ENCODE results near the gene TFR2.

The TFR2 gene

DNA sequence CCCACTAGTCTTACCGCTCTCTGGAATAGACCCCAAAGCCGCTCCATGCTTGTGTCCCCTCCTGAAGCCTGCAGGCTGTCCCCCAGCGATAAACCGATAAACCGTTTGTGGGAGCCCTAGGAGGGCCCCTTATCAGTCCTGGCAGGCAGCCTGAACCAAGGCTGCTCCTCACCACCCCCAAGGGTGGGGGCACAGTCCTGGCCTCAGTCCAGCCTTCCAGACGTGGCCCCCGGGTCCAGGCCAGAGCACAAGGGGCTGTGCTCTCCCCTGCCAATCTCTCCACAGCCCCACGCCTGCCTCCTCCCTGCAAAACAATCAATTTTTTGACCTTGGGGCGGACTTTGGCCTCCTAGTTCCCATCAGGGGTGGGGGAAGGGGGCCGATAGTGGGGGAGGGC lies at the start of gene TFR2:
Gene TFR2, minus strand, starts transcription at position 90 of the 397 bp plus-strand sequence. Its CDS starts 43 bp downstream, at position 47.
- Mint-ChIP-seq H3K4me3 (no peak within 1 kb of the TSS), H3K27me3 (peaks cover 5% of the 10 kb centered on the region), H3K36me3 (ENCODE audit: low read depth) (no peaks in the 10 kb centered on the region), H3K27ac (no peak within 1 kb of the TSS), H3K4me1 (no peaks in the 10 kb centered on the region), H3K9me3 (no peaks in the 10 kb centered on the region)
- no peak for ATAC-seq
- DNase-seq: no peak

DNA sequence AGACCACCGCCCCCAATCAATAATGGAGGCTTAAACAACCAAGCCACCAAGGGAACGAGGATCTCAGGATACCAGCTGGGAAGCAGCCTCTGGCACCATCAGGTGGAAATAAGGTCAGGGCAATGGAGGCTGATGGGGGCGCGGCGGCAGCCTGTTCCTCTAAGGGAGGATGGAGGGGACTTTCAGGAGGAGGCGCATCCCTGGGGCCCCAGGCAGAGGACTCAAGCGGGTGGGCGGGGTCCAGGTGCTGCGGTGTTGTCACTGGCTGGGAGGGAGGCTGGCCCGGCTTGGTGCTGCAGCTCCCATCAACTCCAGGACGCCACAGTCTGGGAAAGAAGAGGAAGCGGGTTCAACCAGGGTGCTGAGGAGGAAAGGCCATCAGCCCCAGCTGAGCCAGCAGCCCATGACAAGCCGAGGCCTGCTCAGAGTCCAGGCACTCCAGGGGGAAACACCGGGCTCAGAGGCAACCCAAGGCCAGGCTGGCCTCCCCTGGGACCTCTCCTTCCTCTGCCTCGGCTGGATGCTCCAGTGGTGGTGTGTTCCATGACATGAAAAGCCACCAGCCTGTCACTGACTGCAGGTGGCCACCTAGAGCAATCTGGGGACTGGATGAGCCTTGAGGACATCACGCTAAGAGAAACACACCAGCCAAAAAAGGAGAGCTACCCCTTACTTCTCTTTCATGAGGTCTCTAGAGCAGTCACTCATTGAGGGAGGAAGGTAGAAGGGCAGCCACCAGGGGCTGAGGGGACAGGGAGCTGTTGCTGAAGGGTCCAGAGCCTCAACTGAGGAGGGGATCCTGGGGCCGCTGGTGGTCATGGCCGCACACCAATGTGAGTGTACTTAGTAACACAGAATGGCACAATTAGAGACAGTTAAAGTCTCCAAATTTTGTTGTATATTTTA lies 48.1 kb upstream of the TFR2 start:
- Mint-ChIP-seq H3K27me3 (no peaks in the 10 kb centered on the region), H3K9me3 (no peaks in the 10 kb centered on the region), H3K36me3 (ENCODE audit: low read depth) (peaks cover 8% of the 10 kb centered on the region), H3K4me3 (no peak overlapping the region), H3K27ac (peak overlapping the region; percentile 14), H3K4me1 (peaks cover 40% of the 10 kb centered on the region)
- DNase-seq (no peak), ATAC-seq (no peak)

DNA sequence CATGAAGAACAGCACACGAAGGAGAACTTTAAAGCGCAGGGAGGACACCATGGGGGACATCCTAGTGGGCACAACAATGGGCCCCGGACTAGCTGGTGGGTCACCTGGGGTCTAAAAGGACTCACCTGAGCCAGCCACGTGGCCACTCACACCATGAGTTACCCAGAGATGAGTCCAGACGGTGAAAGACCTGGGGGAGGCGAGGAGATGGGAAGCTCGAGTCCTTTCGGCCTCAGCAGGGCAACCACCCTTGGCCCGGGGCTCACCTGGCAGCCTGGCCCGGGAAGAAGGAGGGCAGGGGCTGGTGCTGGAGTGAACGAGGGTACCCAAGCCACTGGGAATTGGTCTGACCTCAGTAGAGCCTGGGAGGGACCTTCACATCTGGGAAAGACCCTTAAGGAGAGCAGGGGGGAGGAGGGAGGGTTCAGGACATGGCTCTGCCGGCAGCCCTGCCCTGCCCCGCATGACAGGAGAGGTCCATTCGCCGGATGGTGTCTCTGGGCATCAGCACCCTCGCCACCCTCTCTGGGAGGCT lies 47.0 kb upstream of the TFR2 start:
- H3K36me3 Mint-ChIP-seq (ENCODE audit: low read depth): peaks cover 8% of the 10 kb centered on the region

DNA sequence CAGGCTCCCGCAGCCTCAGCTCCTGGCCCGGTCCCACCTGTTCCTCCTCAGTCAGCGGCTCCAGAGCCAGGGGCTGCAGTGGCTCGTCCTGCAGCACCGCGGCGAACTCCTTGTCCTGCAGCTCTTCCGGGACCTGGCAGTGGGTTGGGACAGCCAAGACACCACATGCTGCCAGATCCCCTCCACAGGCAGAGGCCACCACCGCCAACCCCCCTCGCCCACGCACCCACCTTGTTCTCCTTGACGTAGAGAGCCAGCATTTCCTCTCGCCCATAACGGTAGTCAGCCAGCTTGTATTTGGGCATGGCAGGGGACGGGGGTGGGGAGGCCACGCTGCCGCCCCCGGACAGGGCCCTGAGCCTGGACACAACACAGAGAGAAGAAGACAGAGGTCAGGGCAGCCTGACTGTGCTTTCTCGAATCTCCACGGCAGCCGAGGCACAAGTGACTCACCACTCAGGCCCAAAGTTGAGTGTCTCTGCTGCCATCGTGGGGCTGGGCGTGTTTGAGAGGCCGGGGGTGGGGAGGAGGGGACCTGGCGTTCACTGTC lies 46.5 kb upstream of the TFR2 start:
- Mint-ChIP-seq H3K27ac (no peak overlapping the region), H3K27me3 (no peaks in the 10 kb centered on the region), H3K9me3 (no peaks in the 10 kb centered on the region), H3K4me3 (no peak overlapping the region), H3K4me1 (peaks cover 34% of the 10 kb centered on the region), H3K36me3 (ENCODE audit: low read depth) (peaks cover 4% of the 10 kb centered on the region)
- DNase-seq (no peak), ATAC-seq (no peak)

More for the DNA sequence above, 47.0 kb upstream of the TFR2 start:
- no peaks in the 10 kb centered on the region for H3K9me3 Mint-ChIP-seq
- DNase-seq (no peak), ATAC-seq (no peak)
- no peaks in the 10 kb centered on the region for H3K27me3 Mint-ChIP-seq
- H3K4me1 Mint-ChIP-seq: peaks cover 40% of the 10 kb centered on the region
- H3K27ac Mint-ChIP-seq: no peak overlapping the region
- H3K4me3 Mint-ChIP-seq: no peak overlapping the region

DNA sequence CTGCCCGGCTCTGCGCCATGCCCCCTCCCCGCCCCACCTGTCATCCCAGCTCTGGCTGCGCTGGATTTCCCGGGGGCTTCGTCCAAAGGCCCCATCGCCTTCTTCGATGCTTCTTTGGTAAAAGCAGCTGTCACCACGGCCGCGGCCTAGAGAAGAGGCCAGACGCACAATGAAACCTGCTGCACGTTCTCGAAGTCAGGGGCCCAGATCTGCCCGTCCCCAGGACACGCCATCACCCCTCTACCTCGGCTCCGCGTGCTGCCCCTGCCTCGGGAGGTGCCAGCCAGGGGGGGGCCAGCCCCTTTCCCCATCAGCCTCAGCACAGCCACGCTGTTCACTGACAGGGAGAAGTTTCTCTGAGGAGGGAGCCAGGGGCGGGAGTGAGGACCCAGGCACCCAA lies 45.9 kb upstream of the TFR2 start:
- no peak overlapping the region for H3K27ac Mint-ChIP-seq
- H3K9me3 Mint-ChIP-seq: no peaks in the 10 kb centered on the region
- ATAC-seq (no peak), DNase-seq (no peak)
- H3K27me3 Mint-ChIP-seq: no peaks in the 10 kb centered on the region
- peaks cover 3% of the 10 kb centered on the region for H3K36me3 Mint-ChIP-seq (ENCODE audit: low read depth)
- no peak overlapping the region for H3K4me3 Mint-ChIP-seq
- peaks cover 30% of the 10 kb centered on the region for H3K4me1 Mint-ChIP-seq

DNA sequence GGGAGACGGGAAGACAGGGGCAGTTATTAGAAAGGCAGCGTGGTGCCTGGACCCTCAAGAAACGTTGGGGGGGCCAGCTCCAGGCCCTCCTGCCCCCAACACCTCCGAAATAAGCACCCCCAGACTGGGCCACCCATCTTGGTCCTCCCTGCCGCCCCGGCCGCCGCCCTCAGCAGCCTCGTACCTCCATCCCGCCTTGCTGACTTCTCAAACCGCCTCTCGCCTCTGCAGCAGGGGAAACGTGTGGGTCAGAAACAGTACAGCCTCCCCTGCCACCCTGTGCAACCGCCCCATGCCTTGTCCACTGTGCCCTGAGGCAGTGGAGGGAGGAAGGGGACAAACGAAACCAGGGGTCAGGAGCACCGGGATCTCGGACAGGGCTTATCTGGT lies 45.5 kb upstream of the TFR2 start:
- no peaks in the 10 kb centered on the region for H3K27me3 Mint-ChIP-seq
- H3K27ac Mint-ChIP-seq: no peak overlapping the region
- no peaks in the 10 kb centered on the region for H3K9me3 Mint-ChIP-seq
- peaks cover 28% of the 10 kb centered on the region for H3K4me1 Mint-ChIP-seq
- ATAC-seq: no peak
- H3K4me3 Mint-ChIP-seq: no peak overlapping the region
- H3K36me3 Mint-ChIP-seq (ENCODE audit: low read depth): peaks cover 3% of the 10 kb centered on the region
- no peak for DNase-seq

DNA sequence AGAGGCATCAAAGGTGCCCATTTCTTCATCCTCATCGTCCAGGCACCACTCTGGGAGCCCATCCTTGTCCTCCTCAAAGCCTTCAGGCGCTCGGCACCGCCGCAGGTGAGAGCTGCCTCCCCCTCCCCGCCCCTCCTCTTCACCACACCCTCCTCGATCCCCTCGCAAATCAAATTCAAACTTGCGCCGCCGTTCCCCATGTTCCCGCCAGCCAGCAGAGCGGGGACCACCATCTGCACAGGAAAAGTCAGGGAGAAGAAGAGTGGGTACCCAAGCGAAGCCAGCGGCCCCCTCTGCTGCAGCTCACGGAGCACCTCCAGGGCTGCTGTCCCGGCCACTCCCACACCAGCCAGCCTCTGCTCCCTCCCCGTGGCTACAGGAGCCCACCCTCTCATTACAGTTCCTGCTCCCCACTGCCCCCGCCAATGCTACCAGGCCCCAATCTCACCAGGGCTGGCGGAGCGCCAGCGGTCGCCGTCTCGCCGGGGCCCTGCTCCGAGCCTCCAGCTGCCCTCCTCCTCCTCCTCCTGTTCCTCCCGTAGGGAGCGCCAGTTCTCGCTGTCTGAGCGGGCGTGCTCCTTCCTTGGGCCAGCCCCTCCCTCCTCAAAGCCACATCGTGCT lies 45.0 kb upstream of the TFR2 start:
- Mint-ChIP-seq H3K4me1 (peaks cover 24% of the 10 kb centered on the region), H3K36me3 (ENCODE audit: low read depth) (peaks cover 3% of the 10 kb centered on the region), H3K9me3 (no peaks in the 10 kb centered on the region), H3K4me3 (no peak overlapping the region), H3K27me3 (no peaks in the 10 kb centered on the region), H3K27ac (no peak overlapping the region)
- ATAC-seq (no peak), DNase-seq (no peak)

DNA sequence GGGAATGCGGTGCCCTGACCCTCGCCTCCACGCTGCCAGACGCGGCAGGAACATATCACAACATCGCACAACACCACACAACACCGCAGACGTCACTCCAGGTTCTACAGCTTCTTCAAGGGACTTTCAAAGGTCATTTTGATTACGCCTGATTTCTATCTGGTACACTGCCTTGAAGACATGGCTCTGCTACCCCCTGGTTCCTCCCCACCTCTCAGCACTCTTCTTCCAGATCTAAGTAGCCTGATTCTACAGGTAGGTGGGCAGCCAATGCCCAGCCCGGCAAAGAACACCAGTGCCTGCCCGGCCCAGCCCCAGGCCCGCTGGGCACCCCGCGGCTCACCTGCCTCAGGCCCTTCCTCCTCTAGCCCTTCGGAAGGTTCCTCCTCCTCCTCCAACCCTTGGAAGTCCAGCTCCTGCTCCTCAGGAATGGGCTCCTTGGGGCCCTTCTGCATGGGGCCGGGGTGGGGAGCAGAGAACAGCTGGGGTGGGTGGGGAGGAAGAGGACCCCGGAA lies 44.3 kb upstream of the TFR2 start:
- DNase-seq: no peak
- ATAC-seq: no peak
- H3K4me1 Mint-ChIP-seq: peaks cover 22% of the 10 kb centered on the region
- no peak overlapping the region for H3K27ac Mint-ChIP-seq
- H3K4me3 Mint-ChIP-seq: no peak overlapping the region
- H3K36me3 Mint-ChIP-seq (ENCODE audit: low read depth): peaks cover 3% of the 10 kb centered on the region
- H3K27me3 Mint-ChIP-seq: no peaks in the 10 kb centered on the region
- no peaks in the 10 kb centered on the region for H3K9me3 Mint-ChIP-seq

DNA sequence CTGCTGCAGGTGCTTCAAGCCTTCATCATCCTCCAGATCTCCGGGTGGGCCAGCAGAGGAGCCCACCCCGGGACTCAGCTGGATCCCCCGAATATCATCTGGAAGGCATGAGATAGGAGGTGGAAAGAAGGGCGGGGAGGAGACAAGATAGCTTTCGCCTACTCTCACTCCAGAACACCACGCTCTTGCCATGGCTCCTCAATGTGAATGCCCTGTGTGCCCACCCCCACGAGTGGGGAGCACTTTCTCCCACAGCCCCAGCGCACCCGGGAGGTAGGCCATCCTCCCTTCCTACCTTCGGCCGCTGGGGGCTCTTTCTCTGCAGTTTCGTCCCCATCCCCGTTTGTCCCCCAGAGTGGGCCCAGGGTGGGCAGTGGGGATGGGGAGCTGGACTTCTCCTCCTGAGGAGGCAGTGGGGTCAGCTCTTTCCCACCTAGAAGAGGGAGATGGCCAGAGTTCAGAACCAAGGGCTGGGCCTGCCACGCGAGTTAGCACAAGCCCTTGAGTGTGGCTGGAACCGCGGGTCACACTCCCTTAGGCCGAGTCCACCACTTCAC lies 43.8 kb upstream of the TFR2 start:
- no peak overlapping the region for H3K27ac Mint-ChIP-seq

DNA sequence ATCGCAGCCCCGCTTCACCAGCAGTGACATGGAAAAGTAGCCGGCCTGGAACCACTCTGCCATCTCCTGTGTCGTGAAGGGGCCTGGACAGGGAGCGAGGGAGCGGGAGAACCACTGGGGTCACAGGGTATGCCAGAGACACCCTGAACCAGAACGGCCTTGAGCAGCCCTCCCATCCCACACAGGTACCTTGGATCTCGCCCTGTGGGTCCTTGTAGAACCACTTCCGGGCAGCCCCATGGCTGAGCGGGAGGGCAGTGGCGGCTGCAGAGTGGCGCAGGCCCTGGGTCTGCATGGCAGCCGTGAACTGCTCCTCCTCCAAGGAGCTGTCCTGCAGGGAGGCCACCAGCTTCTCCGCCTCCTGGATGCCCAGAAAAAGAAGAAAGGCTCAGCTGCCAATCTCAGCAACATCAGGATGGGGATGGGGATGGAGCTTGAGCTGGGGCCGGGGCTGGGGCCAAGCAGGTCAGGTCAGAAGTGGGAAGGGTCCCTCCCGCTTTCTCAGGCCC lies 43.2 kb upstream of the TFR2 start:
- H3K36me3 Mint-ChIP-seq (ENCODE audit: low read depth): peaks cover 3% of the 10 kb centered on the region
- no peak overlapping the region for H3K4me3 Mint-ChIP-seq
- no peaks in the 10 kb centered on the region for H3K9me3 Mint-ChIP-seq
- no peak overlapping the region for H3K27ac Mint-ChIP-seq
- no peak for ATAC-seq
- no peak for DNase-seq
- H3K27me3 Mint-ChIP-seq: no peaks in the 10 kb centered on the region
- peaks cover 21% of the 10 kb centered on the region for H3K4me1 Mint-ChIP-seq

More for the DNA sequence above, 43.8 kb upstream of the TFR2 start:
- H3K4me1 Mint-ChIP-seq: peaks cover 23% of the 10 kb centered on the region
- no peaks in the 10 kb centered on the region for H3K27me3 Mint-ChIP-seq
- ATAC-seq: no peak
- no peaks in the 10 kb centered on the region for H3K9me3 Mint-ChIP-seq
- peaks cover 3% of the 10 kb centered on the region for H3K36me3 Mint-ChIP-seq (ENCODE audit: low read depth)
- no peak for DNase-seq
- H3K4me3 Mint-ChIP-seq: no peak overlapping the region

DNA sequence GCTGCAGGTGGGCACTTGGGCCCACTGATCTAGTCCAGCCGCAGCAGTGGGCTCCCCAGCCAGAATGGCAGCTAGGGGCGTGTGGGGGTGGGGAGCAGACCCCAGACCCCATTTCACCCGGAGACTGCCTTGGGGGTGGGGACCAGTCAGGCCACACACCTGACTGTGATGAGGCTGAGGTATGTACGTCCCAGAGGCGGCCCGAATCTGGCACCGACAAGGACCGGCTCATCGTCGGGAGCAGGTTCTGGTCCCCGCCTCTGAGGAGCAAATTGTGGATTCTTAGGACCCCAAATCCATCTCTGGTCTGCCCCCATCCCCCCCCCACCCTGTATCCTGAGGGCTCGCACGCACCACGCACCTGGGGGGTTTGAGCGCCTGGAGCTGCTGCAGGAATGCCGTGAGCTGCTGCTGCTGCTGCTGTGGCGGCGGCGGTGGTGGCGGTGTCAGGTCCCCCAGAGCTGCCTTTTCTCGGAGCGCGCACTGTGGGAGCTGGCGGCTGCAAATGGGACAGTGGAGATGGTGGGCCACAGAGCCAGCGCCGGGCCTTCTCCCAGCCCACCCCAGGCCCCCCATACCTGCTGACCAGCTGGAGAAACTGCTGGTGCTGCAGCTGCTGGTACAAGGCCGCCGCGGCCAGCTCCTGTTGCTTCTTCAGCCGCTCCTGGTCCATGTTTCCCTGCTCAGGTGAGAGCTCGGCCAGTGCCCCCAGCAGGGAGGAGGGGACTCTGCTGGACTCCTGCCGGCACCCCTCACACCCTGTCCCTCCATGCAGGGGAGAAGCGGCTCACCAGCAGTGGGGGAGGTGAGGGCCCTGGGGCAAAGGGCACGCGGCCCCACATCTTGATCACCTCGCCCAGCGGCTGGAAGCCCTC lies 42.5 kb upstream of the TFR2 start:
- no peaks in the 10 kb centered on the region for H3K9me3 Mint-ChIP-seq

DNA sequence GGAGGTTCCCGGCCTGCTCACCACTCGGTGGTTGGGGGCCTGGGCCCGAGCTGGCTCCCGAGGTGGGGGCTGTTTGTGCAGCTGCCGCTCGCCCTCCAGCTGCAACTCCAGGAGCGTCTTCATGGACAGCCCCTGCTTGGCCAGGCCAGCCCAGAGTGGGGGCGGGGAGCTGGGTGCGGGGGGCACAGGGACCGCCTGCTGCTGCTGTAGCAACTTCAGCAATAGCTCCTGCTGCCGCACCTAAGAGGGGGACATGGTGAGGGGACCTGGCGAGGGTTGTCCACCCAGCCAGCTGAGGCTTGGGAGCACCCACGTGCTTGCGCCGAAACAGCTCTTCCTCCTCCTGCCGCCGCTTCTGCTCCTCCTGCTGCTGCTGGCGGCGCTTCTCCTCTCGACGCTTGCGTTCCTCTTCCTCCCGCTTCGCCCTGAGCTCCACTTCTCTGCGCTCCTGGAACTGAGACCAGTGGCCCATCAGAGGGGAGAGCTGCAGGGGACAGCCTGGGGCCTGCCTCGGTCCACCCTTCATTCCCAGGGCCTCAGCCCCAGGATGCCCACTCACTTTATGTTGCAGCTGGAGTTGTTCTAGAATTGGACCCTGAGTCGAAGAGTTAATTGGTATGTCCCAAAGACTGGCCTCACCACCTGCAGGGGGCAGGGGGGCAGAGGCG lies 41.8 kb upstream of the TFR2 start:
- no peak for ATAC-seq
- Mint-ChIP-seq H3K27me3 (no peaks in the 10 kb centered on the region), H3K4me1 (peaks cover 16% of the 10 kb centered on the region), H3K9me3 (no peaks in the 10 kb centered on the region), H3K27ac (no peak overlapping the region), H3K4me3 (no peak overlapping the region), H3K36me3 (ENCODE audit: low read depth) (peaks cover 7% of the 10 kb centered on the region)
- DNase-seq: no peak

More for the DNA sequence above, 42.5 kb upstream of the TFR2 start:
- Mint-ChIP-seq H3K4me1 (peaks cover 17% of the 10 kb centered on the region), H3K27ac (no peak overlapping the region), H3K36me3 (ENCODE audit: low read depth) (peaks cover 3% of the 10 kb centered on the region), H3K27me3 (no peaks in the 10 kb centered on the region), H3K4me3 (no peak overlapping the region)
- no peak for DNase-seq
- no peak for ATAC-seq

DNA sequence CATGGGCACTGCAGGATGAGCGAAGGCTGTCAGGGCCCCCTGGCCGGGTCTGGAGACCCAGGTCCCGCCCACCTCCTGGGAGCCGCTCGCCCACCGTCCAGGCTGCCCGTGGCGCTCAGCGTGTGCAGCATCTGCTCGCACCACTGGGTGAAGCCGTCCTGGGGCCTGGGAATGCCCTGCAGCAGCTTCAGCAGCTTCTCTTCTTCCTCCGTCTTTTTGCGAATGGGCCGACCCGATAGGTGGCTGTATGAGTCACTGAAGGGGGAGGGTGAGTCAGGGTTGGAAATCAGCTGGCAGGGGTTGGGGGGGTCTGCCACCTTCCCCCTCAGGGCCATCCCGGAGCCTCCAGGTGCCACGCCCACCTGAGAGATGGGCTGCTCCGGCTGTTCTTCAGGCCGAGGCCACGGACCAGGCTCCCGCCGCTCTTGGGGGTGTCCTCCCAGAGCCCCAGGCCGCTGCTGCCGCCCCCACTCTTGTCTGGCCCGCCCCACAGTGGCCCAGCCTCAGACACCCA lies 40.9 kb upstream of the TFR2 start:
- no peaks in the 10 kb centered on the region for H3K9me3 Mint-ChIP-seq
- H3K36me3 Mint-ChIP-seq (ENCODE audit: low read depth): peaks cover 10% of the 10 kb centered on the region
- ATAC-seq (no peak), DNase-seq (no peak)
- no peak overlapping the region for H3K4me3 Mint-ChIP-seq
- H3K27me3 Mint-ChIP-seq: no peaks in the 10 kb centered on the region
- no peak overlapping the region for H3K27ac Mint-ChIP-seq
- H3K4me1 Mint-ChIP-seq: peaks cover 13% of the 10 kb centered on the region
